GM21619 (cell line): ENCODE results near the gene FCRL3.
"Not testable (repeated sequence)": the region's sequence is repeated elsewhere in the genome, so short reads cannot be mapped to it uniquely, and the experiment has no call there.

Experiments used
- ATAC-seq: cut with Tn5 transposase; IDR thresholded peaks from one replicate; pipeline ENCODE4 v1.9.1; 2021; ENCODE audit not compliant: unreplicated experiment

FCRL3 gene, protein sequence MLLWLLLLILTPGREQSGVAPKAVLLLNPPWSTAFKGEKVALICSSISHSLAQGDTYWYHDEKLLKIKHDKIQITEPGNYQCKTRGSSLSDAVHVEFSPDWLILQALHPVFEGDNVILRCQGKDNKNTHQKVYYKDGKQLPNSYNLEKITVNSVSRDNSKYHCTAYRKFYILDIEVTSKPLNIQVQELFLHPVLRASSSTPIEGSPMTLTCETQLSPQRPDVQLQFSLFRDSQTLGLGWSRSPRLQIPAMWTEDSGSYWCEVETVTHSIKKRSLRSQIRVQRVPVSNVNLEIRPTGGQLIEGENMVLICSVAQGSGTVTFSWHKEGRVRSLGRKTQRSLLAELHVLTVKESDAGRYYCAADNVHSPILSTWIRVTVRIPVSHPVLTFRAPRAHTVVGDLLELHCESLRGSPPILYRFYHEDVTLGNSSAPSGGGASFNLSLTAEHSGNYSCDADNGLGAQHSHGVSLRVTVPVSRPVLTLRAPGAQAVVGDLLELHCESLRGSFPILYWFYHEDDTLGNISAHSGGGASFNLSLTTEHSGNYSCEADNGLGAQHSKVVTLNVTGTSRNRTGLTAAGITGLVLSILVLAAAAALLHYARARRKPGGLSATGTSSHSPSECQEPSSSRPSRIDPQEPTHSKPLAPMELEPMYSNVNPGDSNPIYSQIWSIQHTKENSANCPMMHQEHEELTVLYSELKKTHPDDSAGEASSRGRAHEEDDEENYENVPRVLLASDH

DNA sequence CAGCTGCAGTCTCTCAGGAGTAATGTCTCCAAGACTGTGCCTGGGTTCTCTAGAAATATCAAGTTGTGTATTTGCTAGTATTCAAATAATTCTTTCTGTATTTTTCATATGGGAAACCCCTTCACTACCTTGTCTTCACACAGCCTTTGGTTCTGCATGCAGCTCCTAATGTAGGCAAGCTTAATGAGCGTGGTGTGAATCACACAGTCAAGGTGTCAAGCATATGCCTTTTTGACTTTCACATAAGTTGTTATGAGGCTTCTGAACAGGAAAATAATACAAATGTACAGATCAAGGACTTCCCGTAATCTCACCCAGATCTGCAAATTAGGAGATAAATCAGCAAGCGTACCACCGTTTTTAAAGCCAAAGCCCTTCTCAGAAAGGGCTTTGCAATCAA is at the start of gene FCRL3:
FCRL3 (minus strand) TSS at position 38 of the 400 bp plus-strand sequence. CDS start 280 bp downstream, outside the sequence.
- ATAC-seq = no peak

DNA sequence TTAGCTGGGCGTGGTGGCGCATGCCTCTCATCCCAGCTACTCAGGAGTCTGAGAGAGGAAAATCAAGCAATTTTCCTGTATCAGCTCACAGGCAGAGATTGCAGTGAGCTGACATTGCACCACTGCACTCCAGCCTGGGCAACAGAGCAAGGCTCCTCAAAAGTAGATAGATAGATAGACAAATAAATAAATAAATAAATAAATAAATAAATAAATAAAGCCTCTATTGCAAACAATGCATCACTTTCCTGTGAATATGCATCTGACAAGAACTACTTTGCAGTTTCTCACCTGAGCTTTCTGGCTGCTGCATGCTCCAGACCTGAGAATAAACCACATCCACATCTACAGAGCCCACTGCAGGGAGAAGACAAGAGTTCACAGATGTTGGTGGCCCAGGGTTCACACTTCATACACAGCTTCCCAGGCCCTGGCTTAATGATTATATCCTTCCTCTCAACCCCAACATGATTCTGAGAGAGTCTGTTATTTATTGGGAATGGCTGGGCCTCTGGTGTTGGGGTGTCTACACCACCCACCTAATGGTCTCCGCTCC is 47.8 kb upstream of the FCRL3 start:
- ATAC-seq = no peak

DNA sequence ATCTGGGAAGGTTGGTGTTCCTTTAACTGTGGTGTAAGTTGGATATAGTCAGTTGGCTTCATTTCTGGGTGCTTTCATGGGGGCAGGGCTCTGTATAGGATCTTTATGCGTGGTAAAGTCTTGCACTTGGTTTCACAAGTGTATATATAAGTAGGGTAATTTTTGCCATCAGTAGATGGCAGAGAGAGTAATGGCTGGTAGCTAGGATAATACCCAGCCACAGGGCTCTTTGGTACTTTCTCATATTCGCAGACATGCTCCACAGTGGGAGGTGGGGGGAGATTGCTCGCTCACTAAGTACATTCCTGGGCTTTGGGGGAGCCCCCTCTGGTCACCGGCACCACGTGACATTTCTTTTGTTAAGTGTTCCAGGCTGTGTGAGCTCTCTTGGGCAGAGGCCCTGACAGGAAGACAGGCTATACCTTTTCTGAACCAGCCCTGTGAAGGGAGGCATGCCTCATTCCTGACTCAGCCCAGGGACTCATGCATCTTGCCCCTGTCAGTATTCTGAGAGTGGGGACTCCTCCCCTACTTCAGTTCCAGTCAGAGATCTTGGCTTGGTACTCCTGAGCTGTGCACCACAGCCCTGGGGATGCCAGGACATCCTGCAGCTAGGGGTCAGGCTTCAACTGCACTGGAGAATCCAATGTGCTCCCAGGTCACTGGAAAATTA is 38.8 kb upstream of the FCRL3 start:
- no peak for ATAC-seq

DNA sequence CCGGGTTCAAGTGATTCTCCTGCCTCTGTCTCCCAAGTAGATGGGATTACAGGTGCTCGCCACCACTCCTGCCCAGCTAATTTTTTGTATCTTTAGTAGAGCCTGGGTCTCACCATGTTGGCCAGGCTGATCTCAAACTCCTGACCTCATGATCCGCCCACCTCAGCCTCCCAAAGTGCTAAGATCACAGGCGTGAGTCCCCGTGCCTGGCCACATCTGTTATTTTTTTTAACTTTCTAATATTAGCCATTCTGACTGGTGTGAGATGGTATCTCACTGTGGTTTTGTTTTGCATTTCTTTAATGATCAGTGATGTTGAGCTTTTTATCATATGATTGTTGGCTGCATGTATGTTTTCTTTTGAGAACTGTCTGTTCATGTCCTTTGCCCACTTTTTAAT is 35.4 kb upstream of the FCRL3 start:
- ATAC-seq = not testable (repeated sequence)

DNA sequence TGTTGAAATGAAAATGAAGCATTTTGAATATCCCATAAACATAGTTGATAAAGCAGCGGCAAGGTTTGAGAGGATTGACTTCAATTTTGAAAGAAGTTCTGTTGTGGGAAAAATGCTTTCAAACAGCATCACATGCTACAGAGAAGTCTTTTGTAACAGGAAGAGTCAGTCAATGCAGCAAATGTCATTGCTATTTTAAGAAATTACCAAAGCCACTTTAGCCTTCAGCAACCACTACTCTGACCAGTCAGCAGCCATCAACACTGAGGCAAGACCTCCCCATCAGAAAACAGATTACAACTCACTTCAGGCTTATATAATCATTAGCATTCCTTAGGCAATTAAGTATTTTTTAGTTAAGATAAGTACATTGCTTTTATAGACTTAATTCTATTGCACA is 33.8 kb upstream of the FCRL3 start:
- ATAC-seq = no peak

DNA sequence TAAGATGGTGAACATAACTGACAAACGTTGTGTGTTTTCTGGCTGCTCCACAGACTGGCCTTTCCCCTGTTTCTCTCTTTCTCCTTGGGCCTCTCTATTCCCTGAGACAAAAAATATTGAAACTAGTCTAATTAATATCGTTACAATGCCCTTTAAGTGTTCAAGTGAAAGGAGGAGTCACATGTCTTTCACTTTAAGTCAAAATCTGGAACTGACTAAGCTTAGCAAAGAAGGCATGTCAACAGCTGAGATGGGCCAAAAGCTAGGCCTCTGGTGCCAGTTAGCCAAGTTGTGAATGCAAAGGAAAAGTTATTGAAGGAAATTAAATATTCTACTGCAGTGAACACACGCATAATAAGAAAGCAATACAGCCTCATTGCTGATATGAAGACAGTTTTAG is 32.2 kb upstream of the FCRL3 start:
- ATAC-seq = no peak

DNA sequence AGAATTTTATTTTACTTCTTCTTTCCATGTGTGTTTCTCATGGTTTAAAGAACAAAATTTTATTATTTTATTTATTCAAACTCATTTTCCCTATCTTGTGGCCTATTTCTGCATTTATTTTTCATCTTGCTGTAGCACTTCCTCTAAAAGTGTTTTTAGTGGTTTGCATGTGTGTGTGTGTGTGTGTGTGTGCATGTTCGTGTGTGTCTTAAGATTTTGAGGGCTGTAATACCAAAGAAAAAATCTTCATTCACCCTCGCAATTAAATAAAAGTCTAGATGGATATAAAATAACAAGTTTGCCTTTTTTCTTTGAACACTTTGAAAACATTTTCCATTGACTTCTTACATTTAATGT is 24.6 kb upstream of the FCRL3 start:
- no peak for ATAC-seq

DNA sequence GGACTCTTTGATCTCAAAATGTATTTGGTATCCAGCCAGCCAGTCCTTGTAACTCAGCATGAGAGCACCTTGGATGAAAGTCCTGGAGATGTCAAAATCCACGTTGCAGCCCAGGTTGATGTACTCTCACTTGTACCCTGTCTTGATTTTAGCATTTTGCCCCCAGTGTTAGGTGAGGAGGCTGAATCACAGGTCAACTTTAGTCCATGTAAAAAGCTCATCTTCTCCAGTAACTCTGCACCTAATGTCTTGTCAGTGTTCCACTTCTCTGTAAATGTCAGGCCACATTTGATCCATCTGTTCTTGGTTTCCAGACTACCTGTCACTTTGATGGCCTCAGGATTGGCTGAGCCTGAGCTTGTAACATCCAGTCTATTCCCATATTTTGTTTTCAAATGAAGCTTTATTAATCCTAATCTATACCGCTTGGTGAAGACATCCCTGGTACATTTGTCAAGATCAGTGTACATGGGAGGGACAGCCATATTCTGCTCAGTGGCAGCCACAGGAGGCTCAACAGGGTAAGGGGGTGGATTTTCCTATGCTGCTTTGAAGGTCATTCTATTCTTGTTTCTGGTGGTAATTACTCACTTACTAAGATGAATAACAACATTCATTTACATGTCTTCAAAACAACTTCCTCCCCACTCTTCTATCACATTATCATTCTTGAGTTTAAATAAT is 24.1 kb upstream of the FCRL3 start:
- no peak for ATAC-seq

DNA sequence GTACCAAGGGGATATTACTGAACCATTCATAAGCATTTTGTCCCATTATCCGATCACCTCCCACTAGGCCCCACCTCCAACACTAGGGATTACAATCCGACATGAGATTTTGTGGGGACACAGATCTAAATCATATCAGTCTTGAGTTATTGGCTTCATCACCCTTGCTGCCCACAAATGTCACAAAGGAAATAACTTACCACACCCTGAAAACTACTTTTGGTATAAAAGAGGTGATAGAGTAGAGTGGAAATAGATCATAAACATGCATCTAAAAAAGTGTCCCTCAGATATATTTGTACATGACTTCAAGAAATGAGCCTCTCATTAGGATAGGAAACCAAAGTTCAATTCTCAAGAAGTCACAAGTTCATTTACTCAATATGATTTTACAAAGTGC is 22.6 kb upstream of the FCRL3 start:
- ATAC-seq = no peak

DNA sequence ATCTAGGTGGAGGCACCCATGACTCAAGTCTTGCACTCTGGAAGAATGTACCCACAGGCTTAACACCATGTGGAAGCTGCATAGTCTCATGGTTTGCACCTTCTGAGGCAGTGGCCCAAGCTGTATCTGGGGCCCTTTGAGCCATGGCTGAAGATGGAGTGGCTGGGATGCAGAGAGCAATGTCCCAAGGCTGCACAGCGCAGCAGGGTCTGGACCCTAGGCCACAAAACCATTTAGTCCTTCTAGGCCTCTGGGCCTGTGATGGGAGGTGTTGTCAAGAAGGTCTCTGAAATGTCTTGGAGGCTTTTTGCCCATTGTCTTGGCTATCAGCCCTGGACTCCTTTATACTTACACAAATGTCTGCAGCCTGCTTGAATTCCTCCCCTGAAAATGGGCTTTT is 21.4 kb upstream of the FCRL3 start:
- ATAC-seq = no peak

DNA sequence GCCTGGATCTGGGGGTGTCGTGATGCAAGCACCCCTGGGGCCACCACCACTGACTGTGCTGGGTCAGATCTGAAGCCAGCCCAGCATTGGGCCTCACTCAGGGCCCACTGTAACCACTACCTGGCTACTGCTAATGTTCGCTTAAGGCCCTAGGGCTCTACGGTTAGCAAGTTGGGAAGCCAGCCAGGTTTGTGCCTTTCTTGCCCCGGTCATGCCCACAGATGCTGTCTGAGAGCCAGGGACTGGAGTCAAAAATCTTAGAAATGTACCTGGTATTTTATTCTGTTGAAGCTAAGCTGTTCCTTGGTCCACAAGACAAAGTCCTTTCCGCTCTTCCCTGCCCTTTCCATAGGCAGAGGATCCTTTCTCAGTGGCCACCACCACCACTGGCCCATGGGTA is 15.2 kb upstream of the FCRL3 start:
- no peak for ATAC-seq

DNA sequence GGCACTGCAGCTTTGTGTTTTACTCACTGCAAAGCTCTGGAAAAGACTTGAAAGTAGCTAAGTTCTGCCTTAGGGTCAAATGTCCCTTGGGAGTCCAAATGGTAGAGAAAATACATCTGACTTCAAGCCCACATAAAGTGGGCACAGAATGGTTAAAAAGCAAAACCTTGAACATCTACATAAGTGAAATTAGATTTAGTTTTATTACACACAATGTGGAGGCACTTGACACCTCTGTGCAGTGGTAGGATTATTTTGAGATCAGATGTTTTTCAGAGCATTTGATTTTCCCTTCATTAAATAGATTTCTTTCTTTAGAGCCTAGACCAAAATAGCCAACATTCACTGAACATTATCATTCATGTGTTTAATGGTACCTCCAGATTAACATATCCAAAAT is 11.2 kb upstream of the FCRL3 start:
- ATAC-seq = no peak

DNA sequence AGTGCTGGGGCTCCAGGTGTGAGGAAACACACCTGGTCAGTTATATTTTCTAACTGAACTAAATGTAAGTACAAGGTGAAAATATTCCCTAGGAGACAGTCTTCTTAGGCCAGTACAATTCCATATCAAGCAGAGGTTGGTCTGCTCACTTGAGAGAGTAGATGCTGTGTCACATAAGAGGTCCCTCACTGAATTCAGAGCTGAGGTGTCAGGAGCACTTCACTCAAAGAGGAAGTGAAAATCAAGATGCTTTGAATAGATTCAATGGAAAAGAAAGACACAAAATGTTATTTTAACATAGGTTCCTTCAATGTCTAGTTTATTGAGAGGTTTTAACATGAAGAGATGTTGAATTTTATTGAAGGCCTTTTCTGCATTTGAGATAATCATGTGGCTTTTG is 4.3 kb upstream of the FCRL3 start:
- ATAC-seq = no peak

DNA sequence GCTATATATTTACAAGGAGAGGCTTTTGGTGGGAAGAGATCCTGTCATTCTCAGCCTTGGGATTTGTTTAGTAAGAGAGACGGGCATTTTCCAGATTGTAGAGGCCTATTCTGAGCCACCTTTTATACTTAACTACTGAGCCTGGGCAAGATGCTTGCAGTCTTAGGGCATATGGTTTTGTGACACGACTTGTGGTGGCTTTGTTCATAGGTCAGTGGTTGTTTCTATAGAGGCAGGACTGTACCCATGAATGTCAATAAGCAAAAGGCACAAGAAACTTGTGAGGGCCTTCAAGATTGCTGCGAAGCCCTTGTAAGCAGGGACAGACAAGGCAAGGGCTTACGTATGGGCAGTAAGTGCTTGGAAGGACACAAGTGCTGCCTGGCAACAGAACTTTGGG is 3.4 kb upstream of the FCRL3 start:
- no peak for ATAC-seq

DNA sequence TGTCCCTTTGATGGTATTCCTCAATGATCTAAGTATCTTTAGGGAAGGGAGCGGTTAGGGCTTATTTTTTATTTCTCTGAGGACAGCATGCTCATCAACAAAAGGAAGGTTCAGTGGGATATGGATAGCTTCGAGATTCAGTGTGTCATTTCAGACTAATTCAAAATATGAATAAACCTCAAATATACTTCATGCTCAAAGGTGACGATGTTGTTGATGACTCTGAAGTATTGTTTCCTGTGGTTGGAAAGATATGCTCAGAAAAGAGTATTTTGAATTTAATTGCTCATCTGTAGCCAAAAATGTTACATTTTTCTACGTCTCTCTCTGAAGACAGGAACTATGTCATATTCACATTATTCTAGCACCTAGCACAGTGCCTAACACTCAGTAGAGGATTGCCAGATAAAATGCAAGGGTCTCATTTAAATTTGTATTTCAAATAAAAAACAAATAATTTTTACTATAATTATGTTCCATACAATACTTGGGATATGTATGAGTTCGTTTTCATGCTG is 1.8 kb upstream of the FCRL3 start:
- ATAC-seq = no peak

DNA sequence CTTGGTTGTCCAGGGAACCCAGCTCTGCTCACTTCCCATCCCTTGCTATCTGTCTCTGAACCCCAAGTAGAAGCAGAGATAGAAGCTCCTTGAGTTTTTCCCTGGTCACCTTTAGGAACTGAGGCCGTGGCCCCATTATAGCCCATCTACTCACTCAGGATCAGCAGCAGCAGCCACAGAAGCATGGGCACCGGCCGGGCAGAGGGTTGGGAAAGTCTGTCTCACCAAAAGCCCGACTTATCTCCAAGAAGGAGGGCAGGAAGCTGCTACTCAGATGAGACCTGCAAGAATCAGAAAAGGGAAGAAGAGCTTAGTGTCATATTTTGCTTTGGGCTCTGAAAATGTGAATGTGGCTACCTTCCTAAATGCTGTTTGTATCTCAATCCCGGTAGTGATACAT is 264 bp downstream of the FCRL3 start:
- ATAC-seq = no peak

DNA sequence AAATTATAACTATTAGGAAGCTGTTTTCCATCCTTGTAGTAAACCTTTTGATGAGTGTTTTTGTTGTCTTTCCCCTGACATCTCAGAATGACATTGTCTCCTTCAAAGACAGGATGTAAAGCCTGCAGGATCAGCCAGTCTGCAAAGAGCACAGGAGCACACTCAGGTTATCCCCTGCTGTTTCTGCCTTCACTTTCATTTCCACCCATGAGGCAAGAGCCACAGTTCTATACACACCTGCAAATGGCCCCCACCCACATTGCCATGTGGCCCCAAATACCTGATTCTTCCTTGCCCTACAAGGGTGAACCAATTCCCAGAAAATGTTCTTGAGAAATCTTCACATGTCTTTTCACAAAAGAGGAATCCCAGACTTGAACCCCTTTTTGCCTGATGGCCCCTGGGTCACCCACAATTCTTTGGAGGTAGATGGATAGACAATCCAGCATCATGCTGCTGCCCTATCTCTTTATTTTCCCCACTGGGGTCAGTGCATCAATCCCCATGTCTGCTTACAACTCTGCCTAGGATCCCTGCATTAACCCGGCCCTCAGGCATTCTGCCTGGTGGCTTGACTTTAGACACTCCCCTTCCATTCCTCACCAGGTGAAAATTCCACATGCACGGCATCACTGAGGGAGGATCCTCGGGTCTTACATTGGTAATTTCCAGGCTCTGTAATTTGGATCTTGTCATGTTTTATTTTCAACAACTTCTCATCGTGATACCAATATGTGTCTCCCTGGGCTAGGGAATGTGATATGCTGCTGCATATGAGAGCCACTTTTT is 2.6 kb downstream of the FCRL3 start:
- ATAC-seq = no peak

DNA sequence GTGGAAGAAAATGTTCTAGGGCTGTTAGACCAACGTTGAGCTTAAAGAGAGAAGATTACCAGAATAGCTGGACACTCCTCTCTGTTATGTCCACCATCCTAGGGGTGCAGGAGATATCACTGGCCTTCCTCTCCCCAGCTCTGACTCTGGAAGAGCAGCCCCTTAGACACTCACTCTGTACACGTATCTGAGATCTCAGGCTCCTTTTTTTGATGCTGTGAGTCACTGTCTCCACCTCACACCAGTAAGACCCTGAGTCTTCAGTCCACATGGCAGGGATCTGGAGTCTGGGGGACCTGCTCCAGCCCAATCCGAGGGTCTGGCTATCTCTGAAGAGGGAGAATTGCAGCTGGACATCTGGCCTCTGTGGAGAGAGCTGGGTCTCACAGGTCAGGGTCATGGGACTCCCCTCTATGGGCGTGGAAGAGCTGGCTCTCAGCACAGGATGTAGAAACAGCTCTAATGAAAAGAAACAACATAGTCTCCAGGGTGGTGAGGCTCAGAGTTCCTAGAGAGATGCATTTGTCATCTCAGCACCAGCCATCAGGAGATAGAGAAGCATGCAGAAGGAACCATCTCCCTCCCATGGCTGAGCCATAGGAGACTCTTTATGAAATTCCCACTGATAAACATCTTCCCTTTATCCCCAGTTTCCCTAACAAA is 3.5 kb downstream of the FCRL3 start:
- no peak for ATAC-seq

DNA sequence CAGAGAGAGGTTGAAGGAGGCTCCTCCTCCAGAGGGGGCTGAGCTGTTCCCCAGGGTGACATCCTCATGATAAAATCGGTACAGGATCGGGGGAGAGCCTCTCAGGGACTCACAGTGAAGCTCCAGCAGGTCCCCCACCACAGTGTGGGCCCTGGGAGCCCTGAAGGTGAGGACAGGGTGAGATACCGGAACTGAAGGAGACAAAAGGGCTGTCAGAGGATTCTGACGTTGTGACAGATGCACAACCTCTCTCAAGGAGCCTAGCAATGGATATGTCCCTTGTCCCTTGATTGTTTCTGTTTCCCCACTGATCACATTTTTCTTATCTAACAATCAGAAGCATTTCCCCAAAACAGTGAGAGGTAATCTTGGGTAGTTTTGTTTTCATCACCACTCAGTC is 5.2 kb downstream of the FCRL3 start:
- ATAC-seq = no peak
